Urinary bladder (tissue), 4 donors: ENCODE measurements around the gene RAPGEF6. TPM values are rescaled to one million over a fixed set of nuclear protein-coding genes. Genes with fewer than 3 reads are reported as not detected.
"Not testable (repeated sequence)": the region's sequence is repeated elsewhere in the genome, so short reads cannot be mapped to it uniquely, and the experiment has no call there.

Experiments used
- DNase-seq: peaks from one replicate; pipeline ENCODE4 v3.0.0-alpha.2; 2015; ENCODE audit errors: extremely low spot score
- H3K27ac ChIP-seq: one replicate; pipeline ENCODE4 v1.5.1; 2013; ENCODE audit warnings: low read depth, mild to moderate bottlenecking, moderate library complexity
- H3K36me3 ChIP-seq: one replicate; pipeline ENCODE4 v1.6.1; 2013; ENCODE audit warnings: mild to moderate bottlenecking, moderate library complexity; ENCODE audit not compliant: insufficient read depth
- H3K4me1 ChIP-seq: one replicate; pipeline ENCODE4 v1.6.1; 2013; ENCODE audit warnings: mild to moderate bottlenecking, moderate library complexity; ENCODE audit not compliant: insufficient read depth
- H3K4me3 ChIP-seq: one replicate; pipeline ENCODE4 v1.5.1; 2013; ENCODE audit warnings: low read depth, low read length
- WGBS: extraction: QIAGEN DNeasy Blood & Tissue Kit; methylation state at CpG from one replicate; pipeline ENCODE4 v1.1.7; 2013; 5-methylcytosine and 5-hydroxymethylcytosine counted together
- polyA plus RNA-seq: library from polyadenylated mRNA; stranded (reverse); fragments of 200-250 nt; gene quantifications from one replicate; pipeline ENCODE4 v1.2.3, GENCODE V29; 2013
- total RNA-seq: library from RNA; depleted of rRNA; stranded (reverse); fragments of >200 nt; gene quantifications from one replicate; pipeline ENCODE4 v1.2.3, GENCODE V29; 2014
- donor health status: healthy with polysubstance abuse.
- donor health status: healthy.

RAPGEF6 gene
- total and polyA plus RNA-seq, 2 donors, result 6.1 to 58.8 TPM

DNA sequence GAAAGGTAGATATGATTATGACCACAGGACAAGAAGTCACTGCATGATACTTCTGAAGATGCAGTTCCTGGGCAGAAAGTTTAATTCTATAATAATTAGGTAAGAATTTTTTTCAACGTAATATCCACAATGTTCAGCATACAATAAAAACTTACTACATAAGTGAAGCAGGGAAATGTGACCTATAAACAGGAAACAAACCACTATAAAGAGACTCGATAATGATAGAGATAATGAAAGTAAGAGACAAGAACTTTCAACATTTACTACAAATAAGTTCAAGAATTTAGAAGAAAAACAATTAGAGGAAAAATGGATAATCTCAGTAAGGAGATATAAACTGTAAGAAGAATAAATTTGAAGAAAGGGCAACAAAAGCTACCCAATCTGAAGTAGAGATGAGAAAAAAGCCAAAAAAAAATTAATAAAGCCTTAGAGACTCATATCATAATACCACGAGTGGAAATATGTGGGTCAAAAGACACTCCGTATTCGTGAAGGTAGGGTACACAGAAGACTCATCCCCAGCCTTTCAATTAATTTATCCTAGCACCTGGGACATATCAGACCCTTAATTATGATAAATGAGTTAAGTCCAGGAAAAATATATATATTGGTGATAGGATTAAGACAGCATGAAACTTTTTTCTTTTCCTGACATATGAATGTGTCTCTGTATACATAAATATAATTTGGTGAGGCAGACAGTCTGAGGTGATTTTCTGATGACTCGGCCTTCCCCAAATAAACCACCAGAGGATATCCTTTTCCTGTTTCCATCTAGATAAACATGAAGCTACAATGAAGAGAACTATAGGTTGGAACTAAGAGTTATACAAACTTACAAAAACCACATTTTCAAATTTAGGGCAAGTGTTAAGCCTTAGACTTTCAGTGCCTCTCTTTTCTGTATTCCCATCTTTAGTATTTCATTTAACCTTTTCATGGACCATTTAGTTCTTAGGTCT lies 120.4 kb downstream of the RAPGEF6 start:
- Histone ChIP-seq H3K27ac (no peak overlapping the region), H3K4me1 (peaks cover 2% of the 10 kb centered on the region), H3K36me3 (no peaks in the 10 kb centered on the region), H3K4me3 (no peak overlapping the region)
- WGBS, result 72% methylated on average over 6 of the region's 6 CpGs
- no peak for DNase-seq

DNA sequence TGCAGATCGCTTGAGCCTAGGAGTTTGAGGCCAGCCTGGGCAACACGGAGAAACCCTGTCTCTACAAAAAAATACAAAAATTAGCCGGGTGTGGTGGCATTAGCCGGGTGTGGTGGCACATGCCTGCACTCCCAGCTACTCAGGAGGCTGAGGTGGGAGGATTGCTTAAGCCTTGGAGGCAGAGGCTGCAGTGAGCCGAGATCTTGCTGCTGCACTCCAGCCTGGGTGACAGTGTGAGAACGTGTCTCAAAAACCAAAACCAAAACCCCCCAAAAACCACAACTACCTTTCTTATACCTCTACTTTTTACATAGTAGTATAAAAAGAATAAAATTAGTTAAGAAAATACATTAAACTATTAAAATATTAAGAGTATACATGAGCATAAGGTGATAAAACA lies 121.2 kb downstream of the RAPGEF6 start:
- Histone ChIP-seq H3K27ac (no peak overlapping the region), H3K4me1 (peaks cover 2% of the 10 kb centered on the region), H3K4me3 (no peak overlapping the region), H3K36me3 (no peaks in the 10 kb centered on the region)
- WGBS, result 92% methylated on average over 6 of the region's 6 CpGs
- DNase-seq, result no peak

DNA sequence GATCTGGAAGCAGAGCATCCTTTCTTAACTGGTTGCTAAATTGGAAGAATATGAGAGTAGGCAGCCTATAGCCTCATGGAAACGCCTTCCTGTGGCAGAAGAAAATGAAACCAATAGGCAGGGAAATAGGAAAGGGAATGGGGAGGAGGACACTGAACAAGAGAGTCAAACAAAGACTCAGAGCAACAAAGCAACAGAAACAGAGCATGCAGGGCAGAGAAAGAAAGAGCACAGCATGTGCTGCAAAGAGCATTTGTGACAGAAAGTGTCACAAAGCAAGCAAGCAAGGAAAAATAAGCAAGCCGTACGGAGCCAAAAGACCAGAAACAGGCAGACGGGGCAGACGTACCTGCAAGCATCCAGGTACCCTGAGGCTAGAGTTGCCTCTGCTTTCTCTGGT lies 123.1 kb downstream of the RAPGEF6 start:
- no peak overlapping the region for H3K27ac ChIP-seq
- DNase-seq, result no peak
- peaks cover 2% of the 10 kb centered on the region for H3K4me1 ChIP-seq
- no peak overlapping the region for H3K4me3 ChIP-seq
- WGBS, result 99% methylated on average over 5 of the region's 5 CpGs
- peaks cover 2% of the 10 kb centered on the region for H3K36me3 ChIP-seq

DNA sequence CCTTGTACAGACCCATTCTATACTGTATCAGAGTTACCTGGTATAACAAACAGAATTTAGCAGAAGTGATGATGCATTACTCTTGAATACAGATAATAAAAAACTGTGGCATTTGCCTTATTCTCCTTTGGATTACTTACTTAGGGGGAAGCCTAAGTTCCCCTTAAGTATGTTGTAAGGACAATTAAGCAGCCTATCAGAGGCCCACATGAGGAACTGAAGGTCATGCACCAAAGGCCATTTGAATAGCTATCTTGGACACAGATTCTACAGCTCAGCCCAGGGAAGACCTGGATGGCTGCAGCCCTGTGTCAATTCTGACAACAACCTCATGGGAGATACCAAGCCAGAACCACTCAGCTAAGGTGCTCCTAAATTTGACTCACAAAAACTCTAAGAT lies 125.2 kb downstream of the RAPGEF6 start:
- DNase-seq, result no peak
- H3K27ac ChIP-seq, result no peak overlapping the region
- peaks cover 2% of the 10 kb centered on the region for H3K36me3 ChIP-seq
- peaks cover 2% of the 10 kb centered on the region for H3K4me1 ChIP-seq
- no peak overlapping the region for H3K4me3 ChIP-seq

DNA sequence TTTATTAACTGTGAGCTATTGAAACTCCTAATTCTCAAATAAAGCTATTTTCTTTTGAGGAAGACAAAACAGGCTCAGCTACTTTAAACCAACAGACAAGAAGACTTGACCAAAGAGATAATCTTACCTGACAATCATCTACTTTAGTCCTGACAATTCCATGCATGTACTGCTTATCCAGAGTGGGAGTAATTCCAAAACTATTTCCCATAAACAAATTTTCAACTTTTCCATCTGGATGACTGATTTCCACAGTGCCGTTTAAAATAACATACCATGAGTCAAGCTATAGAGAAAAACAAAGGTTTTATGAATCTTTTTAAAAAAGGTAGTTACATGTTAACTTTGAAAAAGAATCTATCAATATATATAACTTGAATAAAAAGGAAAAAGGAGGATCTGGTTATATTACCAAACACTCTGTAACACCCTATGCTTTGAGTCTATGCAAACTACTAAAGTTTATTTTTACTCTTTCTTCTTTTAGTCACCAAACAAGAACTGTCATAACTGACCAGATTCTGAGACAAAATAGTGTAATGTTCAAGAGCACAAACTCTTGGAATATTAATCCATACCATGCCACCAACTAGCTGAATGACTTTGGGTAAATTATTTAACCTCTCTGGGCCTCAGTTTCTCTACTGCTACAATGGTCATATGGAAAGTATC lies 129.7 kb downstream of the RAPGEF6 start:
- Histone ChIP-seq H3K4me3 (no peak overlapping the region), H3K4me1 (no peaks in the 10 kb centered on the region), H3K27ac (no peak overlapping the region), H3K36me3 (peaks cover 2% of the 10 kb centered on the region)
- no peak for DNase-seq
- 52% methylated on average over 1 of the region's 1 CpG for WGBS

DNA sequence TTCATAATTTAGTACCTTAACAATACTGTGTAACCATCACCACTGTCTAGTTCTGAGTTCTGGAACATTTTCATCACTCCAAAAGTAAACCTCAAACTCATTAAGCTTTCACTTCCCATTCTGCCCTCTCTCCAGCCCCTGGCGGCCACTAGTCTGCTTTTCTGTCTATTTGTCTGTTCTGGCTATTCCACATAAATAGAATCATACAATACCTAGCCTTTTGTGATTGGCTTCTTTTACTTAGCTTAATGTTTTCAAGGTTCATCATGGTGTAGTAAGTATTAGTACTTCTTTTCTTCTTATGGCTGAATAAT lies 138.7 kb downstream of the RAPGEF6 start:
- Histone ChIP-seq H3K27ac (no peak overlapping the region), H3K4me1 (no peaks in the 10 kb centered on the region), H3K4me3 (no peak overlapping the region), H3K36me3 (peaks cover 4% of the 10 kb centered on the region)
- no peak for DNase-seq
- 88% methylated on average over 1 of the region's 1 CpG for WGBS

DNA sequence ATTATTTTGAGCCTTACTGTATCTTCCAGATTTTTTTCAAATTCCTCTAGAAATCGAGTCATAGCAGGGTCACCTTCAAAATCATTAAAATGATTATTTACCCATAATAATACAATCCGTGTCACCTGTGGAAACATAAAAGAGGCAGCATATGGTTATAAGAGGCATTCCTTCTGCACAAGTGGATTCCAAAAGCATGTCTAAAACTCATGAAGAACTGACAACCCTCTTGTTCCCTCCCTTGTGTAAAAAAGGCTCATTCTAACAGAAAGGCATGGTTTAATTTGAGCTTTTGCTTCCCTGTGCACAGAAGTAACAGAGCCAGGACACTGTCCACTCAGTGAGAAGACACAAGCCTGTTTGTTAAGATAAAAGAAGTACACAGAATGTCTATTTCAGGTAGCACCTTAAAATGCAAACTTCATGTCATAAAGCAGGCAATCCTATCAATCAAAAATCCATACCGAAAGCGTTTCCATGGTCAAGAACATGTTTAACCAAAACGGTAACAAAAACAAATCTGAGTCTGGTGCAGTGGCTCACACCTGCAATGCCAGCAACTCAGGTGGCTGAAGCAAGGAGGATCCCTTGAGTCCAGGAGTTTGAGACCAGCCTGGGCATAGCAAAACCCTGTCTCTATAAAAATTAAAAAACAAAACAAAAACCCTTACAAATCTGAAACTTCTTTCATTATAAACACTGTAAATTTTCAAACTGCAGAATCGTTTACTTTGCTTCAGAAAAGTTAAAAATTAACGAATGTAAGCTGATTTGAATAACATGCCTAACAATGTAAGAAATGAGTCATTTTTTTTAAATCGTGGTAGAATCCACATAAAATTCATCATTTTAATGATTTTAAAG lies 139.3 kb downstream of the RAPGEF6 start:
- peaks cover 4% of the 10 kb centered on the region for H3K36me3 ChIP-seq
- 90% methylated on average over 8 of the region's 8 CpGs for WGBS
- no peaks in the 10 kb centered on the region for H3K4me1 ChIP-seq
- no peak overlapping the region for H3K4me3 ChIP-seq
- DNase-seq, result no peak
- no peak overlapping the region for H3K27ac ChIP-seq

DNA sequence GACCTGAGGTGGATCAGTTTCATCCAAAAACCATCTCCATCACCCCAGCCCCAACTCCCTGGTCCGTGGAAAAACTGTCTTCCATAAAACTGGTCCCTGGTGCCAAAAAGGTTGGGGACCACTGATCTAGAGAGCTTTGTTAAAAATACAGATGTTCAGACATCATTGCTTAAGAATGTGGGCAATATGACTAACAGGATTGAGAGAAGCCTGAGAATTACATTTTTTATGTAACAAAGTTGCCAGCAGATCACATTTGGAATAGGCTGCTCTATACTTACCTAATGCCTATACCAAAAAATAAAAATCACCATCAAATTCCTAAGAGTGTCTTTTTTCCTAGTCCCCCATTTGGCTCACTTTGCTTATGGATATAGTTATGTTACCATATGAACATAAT lies 143.3 kb downstream of the RAPGEF6 start:
- Histone ChIP-seq H3K27ac (no peak overlapping the region), H3K4me3 (no peak overlapping the region), H3K4me1 (no peaks in the 10 kb centered on the region), H3K36me3 (peaks cover 4% of the 10 kb centered on the region)
- 83% methylated on average over 1 of the region's 1 CpG for WGBS
- DNase-seq, result no peak

DNA sequence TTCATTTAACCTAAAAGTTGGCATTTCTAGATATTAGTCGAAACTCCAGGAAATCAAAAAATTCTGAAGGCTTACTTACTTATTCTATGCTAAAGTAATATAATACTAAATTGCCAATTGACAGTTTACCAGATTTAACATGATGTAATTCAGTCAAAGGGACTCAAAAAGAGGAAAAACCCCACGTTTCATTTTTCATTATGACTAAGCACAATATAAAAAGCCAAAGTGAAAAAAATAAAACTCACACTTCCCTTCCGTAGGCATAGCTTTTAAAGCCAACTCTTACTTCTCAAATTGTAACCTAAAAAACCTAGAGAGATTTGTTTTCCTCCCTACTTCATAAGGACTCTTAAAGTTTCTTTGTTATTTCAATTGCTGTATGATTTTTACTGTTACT lies 146.6 kb downstream of the RAPGEF6 start:
- whole genome bisulfite sequencing, result 78% methylated on average over 3 of the region's 3 CpGs

DNA sequence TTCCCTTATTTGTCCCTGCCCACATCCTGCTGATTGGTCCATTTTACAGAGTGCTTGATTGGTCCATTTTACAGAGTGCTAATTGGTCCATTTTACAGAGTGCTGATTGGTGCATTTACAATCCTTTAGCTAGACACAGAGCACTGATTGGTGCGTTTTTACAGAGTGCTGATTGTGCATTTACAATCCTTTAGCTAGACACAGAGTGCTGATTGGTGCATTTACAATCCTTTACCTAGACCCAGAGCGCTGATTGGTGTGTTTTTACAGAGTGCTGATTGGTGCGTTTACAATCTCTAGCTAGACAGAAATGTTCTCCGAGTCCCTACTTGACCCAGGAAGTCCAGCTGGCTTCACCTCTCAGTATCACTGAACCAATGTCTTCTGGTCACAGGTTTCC lies 147.7 kb downstream of the RAPGEF6 start:
- not testable (repeated sequence) for H3K4me1 ChIP-seq, H3K4me3 ChIP-seq, DNase-seq, H3K36me3 ChIP-seq, H3K27ac ChIP-seq
- 98% methylated on average over 4 of the region's 4 CpGs for WGBS

More for the DNA sequence above, 146.6 kb downstream of the RAPGEF6 start:
- H3K4me3 ChIP-seq, result no peak overlapping the region
- no peak overlapping the region for H3K27ac ChIP-seq
- DNase-seq, result no peak
- H3K36me3 ChIP-seq, result peaks cover 2% of the 10 kb centered on the region
- H3K4me1 ChIP-seq, result no peaks in the 10 kb centered on the region

DNA sequence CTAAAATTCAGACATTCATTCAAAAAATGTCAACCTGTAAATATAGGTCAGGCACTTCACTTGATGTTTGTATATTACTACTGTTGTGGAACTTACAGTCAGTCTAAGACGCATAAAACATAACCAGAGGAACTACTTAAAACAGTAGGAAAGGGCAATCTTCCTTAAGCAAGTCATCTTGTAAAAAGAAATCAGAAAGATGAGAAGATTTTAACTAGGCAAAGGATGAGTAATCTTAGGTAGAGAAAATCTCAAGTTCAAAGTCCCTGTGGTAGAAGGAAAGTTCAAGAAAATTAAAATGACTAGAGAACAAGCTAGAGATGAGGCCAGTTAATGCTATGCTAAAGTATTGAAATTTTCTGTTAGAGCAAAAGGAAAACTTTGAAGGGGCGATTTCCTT lies 152.4 kb downstream of the RAPGEF6 start:
- H3K4me3 ChIP-seq, result no peak overlapping the region
- no peak overlapping the region for H3K27ac ChIP-seq
- H3K36me3 ChIP-seq, result no peaks in the 10 kb centered on the region
- DNase-seq, result no peak
- no peaks in the 10 kb centered on the region for H3K4me1 ChIP-seq
- 92% methylated on average over 2 of the region's 2 CpGs for WGBS

DNA sequence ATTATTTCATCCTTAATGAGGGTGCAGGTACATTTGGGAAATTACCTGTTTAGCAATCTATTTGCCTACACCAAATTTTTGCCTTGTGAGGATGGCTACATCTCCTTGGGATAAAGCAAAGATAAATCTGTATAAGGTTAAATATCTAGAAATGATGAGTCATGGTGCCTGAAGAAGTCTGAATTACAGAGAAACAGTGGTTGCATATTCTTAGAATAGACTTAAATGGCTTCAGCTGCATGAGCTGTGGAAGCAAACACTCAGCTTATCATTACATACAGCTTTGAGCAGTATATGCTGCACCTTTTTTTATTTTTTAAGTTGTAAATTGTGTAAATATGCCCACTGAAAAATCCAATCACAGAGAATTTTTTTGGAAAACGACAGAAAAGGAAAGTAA lies 153.5 kb downstream of the RAPGEF6 start:
- no peak for DNase-seq
- H3K4me1 ChIP-seq, result no peaks in the 10 kb centered on the region
- WGBS, result 80% methylated on average over 1 of the region's 1 CpG
- H3K36me3 ChIP-seq, result no peaks in the 10 kb centered on the region
- no peak overlapping the region for H3K27ac ChIP-seq
- no peak overlapping the region for H3K4me3 ChIP-seq

DNA sequence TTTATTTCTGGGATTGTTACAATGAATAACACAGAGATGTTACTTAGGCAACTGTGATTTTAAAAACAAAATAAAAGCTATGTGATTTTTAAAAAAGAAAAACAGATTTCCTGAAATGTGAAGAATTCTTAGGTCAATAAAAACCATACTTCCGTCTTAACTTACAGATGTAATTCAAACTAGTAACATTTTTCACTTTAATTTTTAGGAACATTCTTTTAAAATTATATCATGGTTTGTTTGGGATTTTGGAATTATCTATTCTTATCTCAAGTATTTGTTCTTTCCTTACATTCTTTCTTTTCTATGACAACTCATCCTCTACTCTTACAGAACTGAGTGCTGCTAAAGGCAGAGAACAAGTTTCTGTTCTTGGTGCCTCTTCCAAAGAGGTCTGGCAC lies 159.5 kb downstream of the RAPGEF6 start:
- H3K27ac ChIP-seq, result no peak overlapping the region
- DNase-seq, result no peak
- no peaks in the 10 kb centered on the region for H3K4me1 ChIP-seq

More for the DNA sequence above, 159.5 kb downstream of the RAPGEF6 start:
- WGBS, result 44% methylated on average over 1 of the region's 1 CpG
- Histone ChIP-seq H3K4me3 (no peak overlapping the region), H3K36me3 (peaks cover 2% of the 10 kb centered on the region)
